Daoy (cell line): ENCODE results near the gene STARD5. TPM values are rescaled to one million over a fixed set of nuclear protein-coding genes. Genes with fewer than 3 reads are reported as not detected.

Experiments used
- total RNA-seq: library from RNA; depleted of rRNA; stranded (reverse); fragments of >200 nt; shearing (Covaris generic); gene quantifications from 2 replicates; pipeline ENCODE4 v1.2.3, GENCODE V29; 2014; rRNA removed

Gene STARD5
- total RNA-seq, 1 experiment from 2014 or later: 1.7 TPM

Other genes with a start within 250 kb of the STARD5 start
- gene CFAP161, start 189.9 kb downstream of the STARD5 start, total RNA-seq: 0.69 TPM in 1 of 2 replicates, not detected in the other
- 0.06 TPM in 1 of 2 replicates, not detected in the other for gene IL16, start 127.3 kb downstream of the STARD5 start, total RNA-seq
- not detected in 2 replicates for gene TMC3, start 50.1 kb upstream of the STARD5 start, total RNA-seq